NCI-H2227 treated with DMSO at 0.1 percent for 48 hours (cell line): ENCODE data around the gene GPR18.
"Not testable (repeated sequence)": the region's sequence is repeated elsewhere in the genome, so short reads cannot be mapped to it uniquely, and the experiment has no call there.

Experiments
- DNase-seq: peaks from one replicate; lab custom pipeline; 2025; lab: John Stamatoyannopoulos, UW

GPR18 gene

GRCh38 chr13:99266827-99267226 is 8.6 kb upstream of the GPR18 start:
- no peak for DNase-seq

- DNase-seq = peak; percentile 37
These were observed 7.7 kb upstream of the GPR18 start for GRCh38 chr13:99265821-99266426.

GRCh38 chr13:99265162-99265800 is 7.1 kb upstream of the GPR18 start:
- DNase-seq = no peak

DNA sequence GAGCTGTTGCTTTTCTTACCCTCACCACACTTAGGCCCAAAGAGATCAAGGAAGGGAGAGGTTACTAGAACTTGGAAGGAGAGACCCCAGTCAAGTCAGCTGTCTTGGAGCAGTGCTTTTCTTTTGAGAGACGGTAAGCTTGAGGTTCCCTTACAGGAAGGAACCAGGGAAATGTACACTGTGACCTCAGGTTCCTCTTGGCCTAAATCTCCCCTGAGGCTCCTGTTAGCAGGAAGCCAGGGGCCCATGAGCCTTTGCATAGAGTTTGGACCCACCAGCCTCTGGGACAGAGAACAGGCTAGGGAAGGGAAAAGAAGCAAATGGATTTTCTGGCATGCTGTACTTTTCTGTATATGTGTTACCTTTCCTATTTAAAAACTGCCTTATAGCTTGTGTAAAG is 5.9 kb upstream of the GPR18 start:
- no peak for DNase-seq

- no peak for DNase-seq
These were observed 5.1 kb upstream of the GPR18 start for GRCh38 chr13:99263126-99263785.

- no peak for DNase-seq
These were observed 2.9 kb upstream of the GPR18 start for GRCh38 chr13:99261059-99261458.

- no peak for DNase-seq
These were observed 2.0 kb upstream of the GPR18 start for GRCh38 chr13:99260216-99260615.

DNA sequence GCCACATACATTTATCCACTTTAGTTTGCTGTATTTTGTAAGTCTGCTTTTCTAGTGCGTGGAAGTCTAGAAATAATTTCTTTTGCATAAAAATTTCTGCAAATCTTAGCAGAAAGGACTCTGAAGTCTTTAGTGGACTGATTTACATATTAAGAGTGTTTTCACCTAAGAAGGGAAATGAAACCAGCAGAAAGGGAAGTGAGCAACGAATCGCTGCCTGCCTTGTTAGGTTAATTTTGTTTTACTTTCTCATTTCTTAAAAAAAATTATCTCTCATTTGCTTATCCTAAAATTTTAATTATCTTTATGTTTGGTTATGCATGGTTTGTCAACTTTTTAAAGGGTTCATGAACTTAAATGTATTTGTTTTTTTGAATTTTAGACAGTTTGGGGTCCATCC is 767 bp upstream of the GPR18 start:
- DNase-seq = no peak

DNA sequence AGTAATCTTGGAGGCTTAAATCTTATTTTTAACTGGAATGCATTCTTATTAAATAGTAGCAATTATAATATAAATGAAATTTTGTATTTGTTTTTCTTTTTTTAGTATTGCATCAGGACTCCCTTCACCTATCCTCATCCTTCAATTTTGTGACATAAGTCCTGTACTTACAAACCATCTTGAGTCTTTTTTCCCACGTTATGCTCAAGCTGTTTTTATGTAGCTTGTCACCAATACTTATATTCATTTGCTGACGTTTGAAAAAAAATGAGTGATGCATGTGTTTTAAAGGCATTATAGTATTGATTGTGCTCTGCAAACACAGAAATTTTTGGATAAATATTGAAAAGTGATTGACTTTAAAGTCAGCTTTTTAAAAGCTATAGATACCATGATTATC is 888 bp downstream of the GPR18 start:
- DNase-seq = no peak

DNA sequence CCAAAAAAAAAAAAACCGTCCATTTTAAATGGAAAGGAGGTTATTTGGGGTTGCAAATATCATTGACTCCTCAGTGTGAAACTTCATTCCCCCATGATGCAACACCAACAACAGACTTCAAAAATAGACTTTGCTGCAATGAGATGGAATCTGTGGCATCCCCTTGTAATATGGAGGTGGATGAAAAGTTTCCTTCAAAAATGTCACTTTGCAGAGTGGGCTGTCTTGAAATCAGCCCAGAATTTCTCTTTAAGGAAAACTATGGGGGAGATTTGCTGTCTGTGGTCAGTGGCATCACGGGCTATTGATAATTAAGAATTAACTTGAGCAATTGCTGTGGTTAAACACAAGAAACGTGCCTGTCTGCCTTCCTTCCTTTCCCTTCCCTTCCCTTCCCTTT is 1.5 kb downstream of the GPR18 start:
- DNase-seq = no peak

- DNase-seq = no peak
These were observed 1.9 kb downstream of the GPR18 start for GRCh38 chr13:99256283-99256682.

GRCh38 chr13:99255271-99255670 is 2.9 kb downstream of the GPR18 start:
- no peak for DNase-seq

GRCh38 chr13:99254830-99255229 is 3.3 kb downstream of the GPR18 start:
- DNase-seq = peak; percentile 2

- DNase-seq = no peak
These were observed 6.3 kb downstream of the GPR18 start for GRCh38 chr13:99251921-99252320.

DNA sequence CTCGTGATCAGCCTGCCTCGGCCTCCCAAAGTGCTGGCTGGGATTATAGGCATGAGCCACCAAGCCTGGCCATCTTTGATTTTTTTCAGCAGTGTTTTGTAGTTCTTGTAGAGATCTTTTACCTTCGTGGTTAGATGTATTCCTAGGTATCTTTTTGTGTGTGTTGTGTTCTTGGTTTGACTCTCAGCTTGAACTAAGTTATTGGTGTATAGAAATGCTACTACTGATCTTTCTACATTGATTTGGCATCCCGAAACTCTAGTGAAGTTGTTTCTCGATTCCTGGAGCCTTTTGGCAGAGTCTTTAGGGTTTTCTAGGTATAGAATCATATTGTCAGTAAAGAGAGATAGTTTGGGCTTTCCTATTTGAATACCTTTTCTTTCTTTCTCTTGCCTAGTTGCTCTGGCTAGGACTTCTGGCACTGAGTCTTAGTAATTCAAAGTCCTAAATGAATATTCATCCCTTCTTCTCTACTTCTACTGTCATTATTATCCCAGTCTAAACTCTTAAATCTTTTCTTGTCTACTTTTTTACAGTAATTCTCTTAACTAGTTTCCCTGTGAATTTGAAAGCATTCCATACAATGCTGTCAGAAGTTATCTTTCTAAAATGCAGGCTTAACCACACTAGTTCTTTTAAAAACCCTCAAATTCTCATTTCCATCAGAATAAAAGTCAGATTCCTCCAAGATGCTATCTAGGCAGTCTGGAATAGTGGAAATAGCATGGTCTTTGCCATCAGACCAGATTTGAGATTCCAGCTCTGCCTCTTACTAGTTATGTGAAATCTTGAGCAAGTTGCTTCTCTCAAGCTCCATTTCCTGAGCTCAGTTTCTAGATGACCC is 7.0 kb downstream of the GPR18 start:
- no peak for DNase-seq

- DNase-seq = not testable (repeated sequence)
These were observed 8.6 kb downstream of the GPR18 start for GRCh38 chr13:99249606-99250005.

GRCh38 chr13:99249178-99249577 is 9.0 kb downstream of the GPR18 start:
- DNase-seq = not testable (repeated sequence)

DNA sequence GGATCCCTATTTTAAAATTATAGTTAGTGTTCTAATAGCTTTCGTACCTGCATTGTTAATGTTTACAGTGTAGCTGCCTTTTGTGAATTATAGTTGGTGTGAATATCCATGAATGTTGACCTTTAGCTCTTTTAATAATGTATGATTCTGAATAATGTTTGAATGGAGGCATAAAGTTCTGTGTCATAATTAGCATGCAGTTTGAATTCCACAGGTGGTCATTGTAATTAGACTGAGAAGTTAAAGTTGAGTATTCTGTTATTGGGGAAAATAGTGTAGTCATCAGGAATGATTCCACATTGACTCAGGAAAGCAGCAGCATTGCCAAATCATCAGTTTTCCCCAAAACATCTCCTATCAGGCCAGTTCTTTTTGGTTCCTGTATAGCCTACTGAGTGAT is 12.1 kb downstream of the GPR18 start:
- DNase-seq = no peak

DNA sequence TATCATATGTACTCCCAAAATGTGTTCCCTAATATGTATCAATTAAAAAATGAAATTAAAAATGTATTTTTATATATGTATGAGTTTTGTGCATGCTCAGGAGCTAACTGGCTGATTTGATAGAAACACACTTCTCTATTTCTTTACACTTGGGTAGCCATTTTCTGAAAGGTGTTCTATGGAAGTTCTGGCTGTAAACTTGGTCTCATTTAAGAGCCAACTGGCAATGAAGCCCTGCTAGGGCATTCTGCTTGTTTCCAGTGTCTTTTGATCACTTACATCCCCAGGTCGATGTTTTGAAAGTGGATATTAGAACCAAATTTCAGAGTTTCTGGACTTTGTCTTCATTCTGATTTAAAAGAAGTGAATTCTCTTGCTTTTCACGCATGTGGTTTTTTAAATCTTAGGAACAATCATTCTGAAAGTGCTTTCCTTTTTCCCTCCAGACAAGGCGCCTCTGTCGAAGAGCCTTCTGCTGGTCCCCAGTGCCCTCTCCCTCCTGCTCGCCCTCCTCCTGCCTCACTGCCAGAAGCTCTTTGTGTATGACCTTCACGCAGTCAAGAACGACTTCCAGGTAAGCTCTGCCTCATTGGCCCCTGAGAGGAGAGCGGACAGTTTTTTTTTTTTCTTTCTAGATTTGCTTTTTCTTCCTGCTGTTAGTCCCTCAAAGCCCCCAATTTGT is 20.1 kb downstream of the GPR18 start:
- no peak for DNase-seq

DNA sequence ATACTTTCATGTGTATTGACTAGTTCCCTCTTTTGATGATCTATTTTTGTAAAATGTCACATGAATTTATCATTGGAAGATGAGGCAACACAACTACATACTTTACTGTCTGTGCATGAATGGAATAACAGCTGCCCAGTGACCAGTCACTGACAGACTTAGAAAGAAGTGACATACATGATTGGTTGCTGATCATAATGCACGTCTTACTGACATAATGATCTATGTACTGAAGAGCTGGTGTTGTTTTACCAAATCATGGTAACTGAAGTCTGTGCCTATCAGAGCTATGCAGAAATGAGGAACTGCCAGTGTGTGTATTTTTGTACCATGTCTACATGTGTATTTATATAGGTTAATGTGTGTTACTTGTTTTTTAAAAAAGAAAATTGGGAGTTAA is 26.5 kb downstream of the GPR18 start:
- DNase-seq = no peak

DNA sequence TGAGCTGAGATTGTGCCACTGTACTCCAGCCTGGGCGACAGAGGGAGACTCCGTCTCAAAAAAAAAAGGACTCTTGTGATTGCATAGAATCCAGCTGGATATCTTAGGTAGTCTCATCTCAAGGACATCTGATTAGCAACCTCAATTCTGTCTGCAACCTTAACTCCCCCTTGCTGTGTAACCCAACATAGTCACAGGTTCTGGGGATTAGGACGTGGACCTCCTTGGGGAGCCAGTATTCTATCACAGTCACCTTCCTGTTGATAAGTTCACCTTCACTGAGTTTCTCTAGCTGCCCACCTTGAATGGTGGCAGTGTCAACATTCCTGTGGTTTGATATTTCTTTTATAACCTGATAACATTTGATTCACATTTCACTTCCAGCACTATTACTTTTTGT is 27.2 kb downstream of the GPR18 start:
- no peak for DNase-seq

- not testable (repeated sequence) for DNase-seq
These were observed 27.6 kb downstream of the GPR18 start for GRCh38 chr13:99230588-99230987.
